Stimulated activated naive CD8-positive, alpha-beta T cell treated with anti-CD3 and anti-CD28 coated beads, Interleukin-15, amount 100 ng/mL, for 72 hours (primary cell): Measurements from ENCODE around the gene C1orf174.
A peak's percentile ranks its signal among the peaks of the same experiment; 100 is the strongest.
"Not testable (repeated sequence)": the region's sequence is repeated elsewhere in the genome, so short reads cannot be mapped to it uniquely, and the experiment has no call there.

ENCODE experiments used
- ATAC-seq: fragments of 150-1000 bp; cut with Tn5 transposase; 2 replicates; pipeline ENCODE4 v1.10.0; 2021; ENCODE audit warnings: mild to moderate bottlenecking, moderate library complexity
- DNase-seq, 2 donors: peaks; one replicate each; pipeline ENCODE4 v3.0.0; 2021 to 2022
- H3K27ac Mint-ChIP-seq, 2 donors: one replicate each; pipeline ENCODE4 v1.8.0; 2022; ENCODE audit warnings: mild to moderate bottlenecking in 2 of 2, mixed read lengths in 2 of 2, moderate library complexity in 2 of 2
- H3K27me3 Mint-ChIP-seq: one replicate; pipeline ENCODE4 v1.8.0; 2022; ENCODE audit warnings: mixed read lengths
- H3K4me1 Mint-ChIP-seq: one replicate; pipeline ENCODE4 v1.8.0; 2022; ENCODE audit warnings: mild to moderate bottlenecking, mixed read lengths
- H3K4me3 Mint-ChIP-seq, 2 donors: one replicate each; pipeline ENCODE4 v1.8.0; 2022; ENCODE audit warnings: mild to moderate bottlenecking in 2 of 2, mixed read lengths in 2 of 2, moderate library complexity in 1 of 2
- H3K9me3 Mint-ChIP-seq, 2 donors: one replicate each; pipeline ENCODE4 v1.8.0; 2022; ENCODE audit warnings: mixed read lengths in 2 of 2

The C1orf174 gene

GRCh38 chr1:3918966-3919611 lies 19.0 kb upstream of the C1orf174 start:
- DNase-seq: no peak
- no peak overlapping the region for H3K27ac Mint-ChIP-seq
- no peak overlapping the region for H3K4me3 Mint-ChIP-seq
- H3K4me1 Mint-ChIP-seq: peaks cover 5% of the 10 kb centered on the region
- peaks cover 0 to 4% of the 10 kb centered on the region in 2 donors for H3K9me3 Mint-ChIP-seq
- no peak for ATAC-seq
- peaks cover 8% of the 10 kb centered on the region for H3K27me3 Mint-ChIP-seq

- H3K27me3 Mint-ChIP-seq, DNase-seq, H3K9me3 Mint-ChIP-seq, H3K4me1 Mint-ChIP-seq, ATAC-seq, H3K4me3 Mint-ChIP-seq: not testable (repeated sequence)
- peak overlapping the region in 1 of 2 donors; percentile 29 for H3K27ac Mint-ChIP-seq
These were observed 18.3 kb upstream of the C1orf174 start for GRCh38 chr1:3918359-3918758.

- Mint-ChIP-seq H3K27me3 (peaks cover 8% of the 10 kb centered on the region), H3K4me1 (peaks cover 4% of the 10 kb centered on the region), H3K27ac (no peak overlapping the region), H3K4me3 (no peak overlapping the region), H3K9me3 (peaks cover 0 to 4% of the 10 kb centered on the region in 2 donors)
- DNase-seq (no peak), ATAC-seq (no peak)
These were observed 17.7 kb upstream of the C1orf174 start for GRCh38 chr1:3917761-3918160.

- Mint-ChIP-seq H3K27ac (no peak overlapping the region), H3K4me1 (peaks cover 7% of the 10 kb centered on the region), H3K27me3 (peaks cover 14% of the 10 kb centered on the region), H3K4me3 (no peak overlapping the region), H3K9me3 (peaks cover 0 to 4% of the 10 kb centered on the region in 2 donors)
- DNase-seq (no peak), ATAC-seq (no peak)
These were observed 15.6 kb upstream of the C1orf174 start for GRCh38 chr1:3915551-3916121.

GRCh38 chr1:3914911-3915310 lies 14.8 kb upstream of the C1orf174 start:
- H3K27me3 Mint-ChIP-seq: peaks cover 21% of the 10 kb centered on the region
- ATAC-seq (no peak), DNase-seq (no peak)
- H3K4me3 Mint-ChIP-seq: no peak overlapping the region
- H3K9me3 Mint-ChIP-seq: peaks cover 0 to 4% of the 10 kb centered on the region in 2 donors
- H3K4me1 Mint-ChIP-seq: peaks cover 9% of the 10 kb centered on the region
- H3K27ac Mint-ChIP-seq: no peak overlapping the region

- DNase-seq: no peak
- peaks cover 9% of the 10 kb centered on the region for H3K4me1 Mint-ChIP-seq
- ATAC-seq: no peak
- peaks cover 0 to 4% of the 10 kb centered on the region in 2 donors for H3K9me3 Mint-ChIP-seq
- H3K27ac Mint-ChIP-seq: no peak overlapping the region
- no peak overlapping the region for H3K4me3 Mint-ChIP-seq
- H3K27me3 Mint-ChIP-seq: peaks cover 21% of the 10 kb centered on the region
These were observed 14.3 kb upstream of the C1orf174 start for GRCh38 chr1:3914331-3914851.

GRCh38 chr1:3912809-3913685 lies 13.0 kb upstream of the C1orf174 start:
- peaks cover 28% of the 10 kb centered on the region for H3K27me3 Mint-ChIP-seq
- no peak for DNase-seq
- H3K9me3 Mint-ChIP-seq: no peaks in the 10 kb centered on the region
- H3K27ac Mint-ChIP-seq: no peak overlapping the region
- no peak for ATAC-seq
- no peak overlapping the region for H3K4me3 Mint-ChIP-seq
- peaks cover 9% of the 10 kb centered on the region for H3K4me1 Mint-ChIP-seq

GRCh38 chr1:3911981-3912808 lies 12.1 kb upstream of the C1orf174 start:
- DNase-seq: no peak
- no peak overlapping the region for H3K4me3 Mint-ChIP-seq
- H3K4me1 Mint-ChIP-seq: peaks cover 13% of the 10 kb centered on the region
- ATAC-seq: no peak
- peaks cover 29% of the 10 kb centered on the region for H3K27me3 Mint-ChIP-seq
- no peak overlapping the region for H3K27ac Mint-ChIP-seq
- H3K9me3 Mint-ChIP-seq: no peaks in the 10 kb centered on the region

GRCh38 chr1:3910857-3911845 lies 11.1 kb upstream of the C1orf174 start:
- Mint-ChIP-seq H3K27me3 (peaks cover 29% of the 10 kb centered on the region), H3K4me1 (peaks cover 16% of the 10 kb centered on the region), H3K4me3 (peak overlapping the region in 1 of 2 donors; percentile 33), H3K27ac (peak overlapping the region in 1 of 2 donors; percentile 54), H3K9me3 (no peaks in the 10 kb centered on the region)
- DNase-seq: peak; percentile 69 to 70
- peak; percentile 86 for ATAC-seq

- Mint-ChIP-seq H3K27me3 (peaks cover 29% of the 10 kb centered on the region), H3K9me3 (no peaks in the 10 kb centered on the region), H3K4me3 (no peak overlapping the region), H3K4me1 (peaks cover 16% of the 10 kb centered on the region), H3K27ac (no peak overlapping the region)
- ATAC-seq (no peak), DNase-seq (no peak)
These were observed 10.1 kb upstream of the C1orf174 start for GRCh38 chr1:3910049-3910731.

GRCh38 chr1:3909615-3910014 lies 9.5 kb upstream of the C1orf174 start:
- no peak for ATAC-seq
- no peak overlapping the region for H3K4me3 Mint-ChIP-seq
- no peaks in the 10 kb centered on the region for H3K9me3 Mint-ChIP-seq
- no peak for DNase-seq
- no peak overlapping the region for H3K27ac Mint-ChIP-seq
- H3K4me1 Mint-ChIP-seq: peaks cover 16% of the 10 kb centered on the region
- H3K27me3 Mint-ChIP-seq: peaks cover 29% of the 10 kb centered on the region

- Mint-ChIP-seq H3K4me3 (no peak overlapping the region), H3K9me3 (no peaks in the 10 kb centered on the region), H3K4me1 (peaks cover 17% of the 10 kb centered on the region), H3K27ac (no peak overlapping the region), H3K27me3 (peaks cover 29% of the 10 kb centered on the region)
- DNase-seq (no peak), ATAC-seq (no peak)
These were observed 8.9 kb upstream of the C1orf174 start for GRCh38 chr1:3908886-3909517.

- no peak for ATAC-seq
- Mint-ChIP-seq H3K4me3 (no peak overlapping the region), H3K27me3 (peaks cover 29% of the 10 kb centered on the region), H3K9me3 (no peaks in the 10 kb centered on the region), H3K4me1 (peaks cover 30% of the 10 kb centered on the region), H3K27ac (no peak overlapping the region)
- no peak for DNase-seq
These were observed 7.6 kb upstream of the C1orf174 start for GRCh38 chr1:3907621-3908165.
